GM12892 (cell line): ENCODE data around the gene MID1IP1.

ENCODE experiments used
- POLR2A ChIP-seq: IDR thresholded peaks from 2 replicates; pipeline ENCODE4 v1.6.1; 2011; ENCODE audit warnings: low read depth, low read length, control low read depth
- POLR2AphosphoS5 ChIP-seq: IDR thresholded peaks from 2 replicates; pipeline ENCODE4 v1.6.1; 2011; ENCODE audit warnings: low read depth, low read length, control low read depth

DNA sequence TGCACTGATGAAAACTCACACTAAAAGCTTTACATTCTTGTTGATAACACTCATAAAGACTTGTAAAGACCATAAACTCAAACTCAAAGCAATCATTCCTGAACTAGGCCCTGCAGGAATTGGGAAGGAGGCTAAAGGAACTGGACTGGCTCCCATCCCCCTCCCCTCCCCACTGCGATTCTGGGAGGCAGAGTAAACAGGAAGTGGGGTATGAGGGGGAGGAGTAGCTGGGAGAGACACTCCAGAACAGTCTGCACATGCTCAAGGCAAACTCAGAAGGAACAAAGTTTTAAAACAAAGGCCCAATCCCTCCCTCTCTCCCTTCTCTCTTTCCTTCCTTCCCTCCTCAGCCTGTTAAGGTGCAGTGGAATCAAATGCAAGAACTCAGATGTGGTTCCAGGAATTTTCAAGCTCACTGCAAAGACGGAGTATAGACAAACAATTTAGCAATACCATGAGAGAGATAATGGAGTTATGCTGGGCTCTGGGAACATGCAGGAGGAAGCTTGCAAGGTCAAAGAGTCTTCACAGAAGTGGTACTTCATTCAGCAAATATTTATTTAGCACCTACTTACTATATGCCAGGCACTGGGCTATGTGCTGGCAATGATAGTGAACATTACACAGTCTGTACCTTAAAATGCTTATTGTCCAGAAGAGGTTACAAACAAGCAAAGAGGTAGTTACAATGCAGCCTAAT lies 15.9 kb downstream of the MID1IP1 start:
- TF ChIP-seq POLR2A (no peak), POLR2AphosphoS5 (no peak)
